C4-2B (cell line): ENCODE results near the gene TNRC6B.

Experiments used
- ZFX ChIP-seq: fragments of 450-650 bp; IDR thresholded peaks from 2 replicates; pipeline ENCODE4 v1.6.1; 2017
- TF ChIP-seq, protein P1 (sequence below): fragments of 450-650 bp; conservative IDR thresholded peaks from 2 replicates; pipeline ENCODE4 v1.5.1; 2017; ENCODE audit warnings: mild to moderate bottlenecking

DNA sequence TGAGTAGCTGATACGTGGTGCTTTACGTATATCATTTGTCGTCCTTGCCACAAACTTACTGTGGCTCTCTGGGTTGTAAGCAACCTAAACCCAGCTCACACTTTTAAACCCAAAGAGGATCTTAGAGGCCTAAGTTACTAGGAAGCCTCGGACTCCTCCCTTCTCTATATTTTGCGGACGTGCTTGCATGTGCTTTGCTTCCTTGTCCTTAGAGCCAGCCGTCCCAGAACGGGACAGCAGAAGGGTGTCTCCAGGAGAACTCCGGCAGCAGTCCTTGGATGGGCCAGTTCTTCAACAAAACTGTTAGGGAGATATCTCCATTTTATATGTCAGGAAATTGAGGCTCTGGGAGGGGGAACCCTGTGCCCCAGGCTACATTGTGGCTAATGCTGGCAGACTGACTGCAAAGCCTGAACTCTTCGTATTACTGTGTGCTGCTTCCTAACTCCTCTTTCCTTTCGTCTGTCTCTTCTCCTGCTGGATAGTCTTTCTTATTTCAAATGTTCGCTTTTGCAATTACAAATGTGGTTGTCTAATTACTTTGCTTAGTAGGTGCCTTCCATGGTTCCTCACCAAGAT, 33.8 kb downstream of the TNRC6B start:
- TF ChIP-seq, protein P1, sequence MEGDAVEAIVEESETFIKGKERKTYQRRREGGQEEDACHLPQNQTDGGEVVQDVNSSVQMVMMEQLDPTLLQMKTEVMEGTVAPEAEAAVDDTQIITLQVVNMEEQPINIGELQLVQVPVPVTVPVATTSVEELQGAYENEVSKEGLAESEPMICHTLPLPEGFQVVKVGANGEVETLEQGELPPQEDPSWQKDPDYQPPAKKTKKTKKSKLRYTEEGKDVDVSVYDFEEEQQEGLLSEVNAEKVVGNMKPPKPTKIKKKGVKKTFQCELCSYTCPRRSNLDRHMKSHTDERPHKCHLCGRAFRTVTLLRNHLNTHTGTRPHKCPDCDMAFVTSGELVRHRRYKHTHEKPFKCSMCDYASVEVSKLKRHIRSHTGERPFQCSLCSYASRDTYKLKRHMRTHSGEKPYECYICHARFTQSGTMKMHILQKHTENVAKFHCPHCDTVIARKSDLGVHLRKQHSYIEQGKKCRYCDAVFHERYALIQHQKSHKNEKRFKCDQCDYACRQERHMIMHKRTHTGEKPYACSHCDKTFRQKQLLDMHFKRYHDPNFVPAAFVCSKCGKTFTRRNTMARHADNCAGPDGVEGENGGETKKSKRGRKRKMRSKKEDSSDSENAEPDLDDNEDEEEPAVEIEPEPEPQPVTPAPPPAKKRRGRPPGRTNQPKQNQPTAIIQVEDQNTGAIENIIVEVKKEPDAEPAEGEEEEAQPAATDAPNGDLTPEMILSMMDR, result no peak
- TF ChIP-seq ZFX, result no peak
